ENCODE measurements around the gene CACNA1C. TPM values are rescaled to one million over a fixed set of nuclear protein-coding genes. Genes with fewer than 3 reads are reported as not detected.
"Not testable (repeated sequence)": the region's sequence is repeated elsewhere in the genome, so short reads cannot be mapped to it uniquely, and the experiment has no call there.

The CACNA1C gene
- total RNA-seq, 5 donors from 2014 or later (not counting 1 experiment from before 2014, with no cell fraction given): 0.10 to 0.26 (median 0.16) TPM

DNA sequence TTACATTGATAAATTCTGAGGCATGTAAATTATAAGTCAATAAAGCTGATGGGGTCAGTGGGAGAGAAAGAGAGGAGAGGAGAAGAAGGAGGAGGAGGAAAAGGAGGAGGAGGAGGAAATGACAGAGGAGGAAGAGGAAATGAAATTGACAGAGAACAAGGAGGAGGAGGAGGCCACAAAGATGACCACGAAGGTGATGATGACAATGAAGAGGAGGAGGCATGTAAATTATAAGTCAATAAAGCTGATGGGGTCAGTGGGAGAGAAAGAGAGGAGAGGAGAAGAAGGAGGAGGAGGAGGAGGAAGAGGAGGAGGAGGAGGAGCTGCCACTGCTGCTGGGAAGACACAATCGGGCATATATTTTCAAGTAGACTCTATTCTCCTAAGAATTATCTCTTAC is 438.6 kb downstream of the CACNA1C start:
- H3K4me1 Mint-ChIP-seq; H3K36me3 Mint-ChIP-seq; H3K4me3 ChIP-seq (ENCODE audit: control insufficient read depth in 1 of 2, extremely low read depth in 1 of 2, low read length in 1 of 2); CTCF ChIA-PET; H3K9me3 Mint-ChIP-seq; H3K36me3 ChIP-seq (ENCODE audit: control insufficient read depth in 2 of 2, extremely low read depth in 1 of 2, insufficient read depth in 1 of 2, low read length in 1 of 2); H3K9me3 ChIP-seq; H3K4me3 Mint-ChIP-seq; H3K27ac Mint-ChIP-seq; H3K4me1 ChIP-seq (ENCODE audit: control insufficient read depth in 1 of 2, extremely low read depth in 1 of 2, insufficient read depth in 2 of 2, low read length in 2 of 2); H3K27ac ChIP-seq (ENCODE audit: low read length); ATAC-seq (replicated peaks in 1 of 4); DNase-seq; POLR2A ChIA-PET: not testable (repeated sequence)
- peaks cover 26% of the 10 kb centered on the region in 2 donors for H3K27me3 Mint-ChIP-seq
- no CpG with 5 or more reads among the region's 2 CpGs for WGBS (ENCODE audit: insufficient coverage)
- peaks cover 0 to 20% of the 10 kb centered on the region in 2 experiments for H3K27me3 ChIP-seq (replicated peaks in 1 of 2; ENCODE audit: control insufficient read depth in 2 of 2, extremely low read depth in 1 of 2, insufficient read depth in 2 of 2, low read length in 1 of 2)

DNA sequence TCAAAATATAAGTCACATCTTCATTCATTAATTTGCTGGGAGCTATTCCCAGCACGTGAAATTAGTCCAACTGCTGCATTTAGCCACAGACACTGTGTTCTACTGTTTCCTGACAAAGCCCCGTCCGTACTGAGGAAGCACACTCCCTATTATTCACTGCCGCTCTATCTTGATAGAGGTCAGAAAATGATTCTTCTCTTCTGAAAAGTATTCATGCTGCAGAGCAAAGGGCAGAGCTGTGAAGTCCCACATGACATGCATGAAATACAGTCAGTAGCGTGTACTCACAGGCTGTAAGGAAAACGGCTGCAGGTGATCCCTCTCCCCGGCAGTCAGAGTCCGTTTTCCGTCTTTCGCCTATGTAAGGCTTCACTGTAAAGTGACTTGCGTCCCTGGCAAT is 439.4 kb downstream of the CACNA1C start:
- H3K4me3 Mint-ChIP-seq: no peak overlapping the region
- Histone ChIP-seq H3K27ac (ENCODE audit: low read length) (no peak overlapping the region), H3K4me3 (ENCODE audit: control insufficient read depth in 1 of 2, extremely low read depth in 1 of 2, low read length in 1 of 2) (no peak overlapping the region), H3K4me1 (ENCODE audit: control insufficient read depth in 1 of 2, extremely low read depth in 1 of 2, insufficient read depth in 2 of 2, low read length in 2 of 2) (no peaks in the 10 kb centered on the region), H3K36me3 (ENCODE audit: control insufficient read depth in 2 of 2, extremely low read depth in 1 of 2, insufficient read depth in 1 of 2, low read length in 1 of 2) (no peaks in the 10 kb centered on the region), H3K27me3 (replicated peaks in 1 of 2; ENCODE audit: control insufficient read depth in 2 of 2, extremely low read depth in 1 of 2, insufficient read depth in 2 of 2, low read length in 1 of 2) (peaks cover 0 to 17% of the 10 kb centered on the region in 2 experiments), H3K9me3 (no peaks in the 10 kb centered on the region)
- ATAC-seq (replicated peaks in 1 of 4) (no peak), DNase-seq (no peak)
- H3K4me1 Mint-ChIP-seq: no peaks in the 10 kb centered on the region
- no peaks in the 10 kb centered on the region for H3K36me3 Mint-ChIP-seq
- ChIA-PET CTCF (no interaction called here), POLR2A (no interaction called here)
- WGBS (ENCODE audit: insufficient coverage): 81% methylated on average over 4 of the region's 11 CpGs
- H3K27ac Mint-ChIP-seq: no peak overlapping the region
- peaks cover 23 to 26% of the 10 kb centered on the region in 2 donors for H3K27me3 Mint-ChIP-seq
- no peaks in the 10 kb centered on the region for H3K9me3 Mint-ChIP-seq

DNA sequence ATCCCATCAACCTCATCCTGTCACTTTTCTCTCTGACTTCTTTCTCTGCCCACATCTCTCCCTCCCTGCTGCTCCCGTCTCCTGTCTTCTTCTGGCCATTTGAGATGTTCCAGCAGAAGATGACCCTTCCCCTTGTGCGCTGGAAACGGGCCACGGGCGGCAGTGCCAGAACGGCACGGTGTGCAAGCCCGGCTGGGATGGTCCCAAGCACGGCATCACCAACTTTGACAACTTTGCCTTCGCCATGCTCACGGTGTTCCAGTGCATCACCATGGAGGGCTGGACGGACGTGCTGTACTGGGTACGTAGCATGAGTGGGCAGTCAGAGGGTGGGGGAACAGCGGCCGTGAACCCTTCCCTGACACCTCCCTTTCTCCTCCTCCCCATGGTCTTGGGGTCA is 440.3 kb downstream of the CACNA1C start:
- POLR2A ChIA-PET: no interaction called here
- WGBS (ENCODE audit: insufficient coverage): 90% methylated on average over 8 of the region's 16 CpGs
- no peak overlapping the region for H3K4me3 ChIP-seq (ENCODE audit: control insufficient read depth in 1 of 2, extremely low read depth in 1 of 2, low read length in 1 of 2)
- ATAC-seq (replicated peaks in 1 of 4) (no peak), DNase-seq (no peak)
- H3K27ac Mint-ChIP-seq: no peak overlapping the region
- peaks cover 19 to 26% of the 10 kb centered on the region in 2 donors for H3K27me3 Mint-ChIP-seq
- peaks cover 0 to 18% of the 10 kb centered on the region in 2 experiments for H3K27me3 ChIP-seq (replicated peaks in 1 of 2; ENCODE audit: control insufficient read depth in 2 of 2, extremely low read depth in 1 of 2, insufficient read depth in 2 of 2, low read length in 1 of 2)
- CTCF ChIA-PET: no interaction called here
- no peaks in the 10 kb centered on the region for H3K36me3 Mint-ChIP-seq
- no peaks in the 10 kb centered on the region for H3K9me3 Mint-ChIP-seq
- H3K36me3 ChIP-seq (ENCODE audit: control insufficient read depth in 2 of 2, extremely low read depth in 1 of 2, insufficient read depth in 1 of 2, low read length in 1 of 2): no peaks in the 10 kb centered on the region
- H3K4me1 Mint-ChIP-seq: no peaks in the 10 kb centered on the region
- H3K9me3 ChIP-seq: no peaks in the 10 kb centered on the region
- no peaks in the 10 kb centered on the region for H3K4me1 ChIP-seq (ENCODE audit: control insufficient read depth in 1 of 2, extremely low read depth in 1 of 2, insufficient read depth in 2 of 2, low read length in 2 of 2)
- H3K4me3 Mint-ChIP-seq: no peak overlapping the region
- H3K27ac ChIP-seq (ENCODE audit: low read length): no peak overlapping the region

DNA sequence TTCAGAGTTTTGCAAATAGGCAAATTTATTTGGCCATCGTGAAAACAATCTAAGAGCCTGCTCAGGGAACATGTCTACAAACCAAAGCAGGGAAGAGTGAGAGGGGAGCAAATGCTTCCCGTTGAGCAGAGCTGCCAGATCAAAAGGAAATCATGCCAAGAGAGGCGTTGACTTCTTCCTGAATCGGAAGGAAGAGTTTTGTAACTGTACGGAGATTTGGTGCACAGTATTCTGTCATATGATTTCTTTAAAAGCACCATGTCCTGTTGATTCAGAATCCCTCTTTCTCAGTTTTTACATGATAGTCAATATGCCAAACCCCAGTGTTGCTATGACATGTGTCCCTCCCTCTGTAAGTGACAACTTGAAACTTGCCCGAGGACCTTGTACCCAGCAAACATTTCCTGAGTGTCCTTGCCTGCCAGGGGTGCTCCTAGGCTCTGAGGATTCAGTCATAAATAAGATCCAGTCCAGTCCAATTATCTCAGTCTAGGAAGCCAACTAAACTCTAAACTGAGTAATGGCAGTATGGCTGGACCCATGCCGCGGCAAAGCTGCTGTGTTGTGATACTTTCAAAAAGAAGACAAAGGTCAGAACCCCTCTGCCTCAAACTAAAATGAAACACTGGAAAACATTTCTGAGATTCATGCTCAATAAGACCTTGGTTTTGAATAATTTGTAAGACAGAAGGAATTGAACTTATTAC is 441.9 kb downstream of the CACNA1C start:
- 25% methylated on average over 4 of the region's 8 CpGs for WGBS (ENCODE audit: insufficient coverage)
- DNase-seq: no peak
- H3K9me3 Mint-ChIP-seq: no peaks in the 10 kb centered on the region
- H3K36me3 Mint-ChIP-seq: no peaks in the 10 kb centered on the region
- Histone ChIP-seq H3K27me3 (replicated peaks in 1 of 2; ENCODE audit: control insufficient read depth in 2 of 2, extremely low read depth in 1 of 2, insufficient read depth in 2 of 2, low read length in 1 of 2) (peaks cover 0 to 22% of the 10 kb centered on the region in 2 experiments), H3K9me3 (no peaks in the 10 kb centered on the region), H3K36me3 (ENCODE audit: control insufficient read depth in 2 of 2, extremely low read depth in 1 of 2, insufficient read depth in 1 of 2, low read length in 1 of 2) (no peaks in the 10 kb centered on the region), H3K4me3 (ENCODE audit: control insufficient read depth in 1 of 2, extremely low read depth in 1 of 2, low read length in 1 of 2) (no peak overlapping the region), H3K27ac (ENCODE audit: low read length) (no peak overlapping the region), H3K4me1 (ENCODE audit: control insufficient read depth in 1 of 2, extremely low read depth in 1 of 2, insufficient read depth in 2 of 2, low read length in 2 of 2) (no peaks in the 10 kb centered on the region)
- no peak overlapping the region for H3K27ac Mint-ChIP-seq
- CTCF ChIA-PET: interaction anchor here in 1 of 2 donors (0.6 kb wide), 1 partner anchor 245 kb away, joined by 3 read pairs; no protein-coding TSS in a partner anchor
- POLR2A ChIA-PET: no interaction called here
- H3K27me3 Mint-ChIP-seq: peaks cover 23 to 26% of the 10 kb centered on the region in 2 donors
- H3K4me3 Mint-ChIP-seq: no peak overlapping the region
- no peak for ATAC-seq (replicated peaks in 1 of 4)
- H3K4me1 Mint-ChIP-seq: no peaks in the 10 kb centered on the region

DNA sequence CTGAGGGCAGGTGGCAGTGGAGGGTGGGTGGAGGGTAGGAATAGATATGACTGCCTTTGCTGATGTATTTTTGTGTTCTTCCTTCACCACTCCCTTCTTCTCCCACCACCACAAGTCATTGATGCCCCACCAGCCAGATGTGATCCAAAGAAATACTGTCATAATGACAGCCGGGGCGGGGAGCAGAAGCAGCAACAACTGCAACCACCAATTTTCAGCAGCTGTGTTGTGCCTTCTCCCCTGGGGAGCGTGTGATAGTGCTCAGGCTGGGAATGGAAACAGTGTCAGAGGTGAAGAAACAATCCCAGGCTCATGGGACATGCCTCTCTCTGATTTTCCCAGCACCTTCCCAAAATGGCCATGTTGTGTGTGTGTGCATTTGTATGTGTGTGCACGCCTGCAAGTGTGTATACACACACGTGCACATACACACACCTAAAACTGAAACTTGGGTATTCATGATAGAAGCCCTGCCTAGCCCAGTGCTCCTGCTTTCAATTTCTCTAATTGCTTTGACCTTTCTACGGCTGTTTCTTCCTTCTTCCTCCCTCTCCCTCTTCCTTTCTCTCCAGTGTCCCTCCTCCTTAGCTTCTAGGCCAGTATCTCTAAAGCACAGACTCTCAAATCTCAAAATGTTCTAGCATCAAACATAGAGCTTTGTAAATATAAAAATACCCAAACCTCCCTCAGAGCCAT is 442.8 kb downstream of the CACNA1C start:
- Histone ChIP-seq H3K4me3 (ENCODE audit: control insufficient read depth in 1 of 2, extremely low read depth in 1 of 2, low read length in 1 of 2) (no peak overlapping the region), H3K36me3 (ENCODE audit: control insufficient read depth in 2 of 2, extremely low read depth in 1 of 2, insufficient read depth in 1 of 2, low read length in 1 of 2) (no peaks in the 10 kb centered on the region), H3K4me1 (ENCODE audit: control insufficient read depth in 1 of 2, extremely low read depth in 1 of 2, insufficient read depth in 2 of 2, low read length in 2 of 2) (no peaks in the 10 kb centered on the region), H3K27ac (ENCODE audit: low read length) (no peak overlapping the region), H3K27me3 (replicated peaks in 1 of 2; ENCODE audit: control insufficient read depth in 2 of 2, extremely low read depth in 1 of 2, insufficient read depth in 2 of 2, low read length in 1 of 2) (peaks cover 0 to 29% of the 10 kb centered on the region in 2 experiments), H3K9me3 (no peaks in the 10 kb centered on the region)
- Mint-ChIP-seq H3K27ac (no peak overlapping the region), H3K36me3 (no peaks in the 10 kb centered on the region), H3K27me3 (peaks cover 30% of the 10 kb centered on the region in 2 donors), H3K9me3 (no peaks in the 10 kb centered on the region), H3K4me3 (no peak overlapping the region), H3K4me1 (no peaks in the 10 kb centered on the region)
- DNase-seq (no peak), ATAC-seq (replicated peaks in 1 of 4) (no peak)
- 36% methylated on average over 1 of the region's 6 CpGs for WGBS (ENCODE audit: insufficient coverage)
- POLR2A ChIA-PET: no interaction called here
- CTCF ChIA-PET: no interaction called here

DNA sequence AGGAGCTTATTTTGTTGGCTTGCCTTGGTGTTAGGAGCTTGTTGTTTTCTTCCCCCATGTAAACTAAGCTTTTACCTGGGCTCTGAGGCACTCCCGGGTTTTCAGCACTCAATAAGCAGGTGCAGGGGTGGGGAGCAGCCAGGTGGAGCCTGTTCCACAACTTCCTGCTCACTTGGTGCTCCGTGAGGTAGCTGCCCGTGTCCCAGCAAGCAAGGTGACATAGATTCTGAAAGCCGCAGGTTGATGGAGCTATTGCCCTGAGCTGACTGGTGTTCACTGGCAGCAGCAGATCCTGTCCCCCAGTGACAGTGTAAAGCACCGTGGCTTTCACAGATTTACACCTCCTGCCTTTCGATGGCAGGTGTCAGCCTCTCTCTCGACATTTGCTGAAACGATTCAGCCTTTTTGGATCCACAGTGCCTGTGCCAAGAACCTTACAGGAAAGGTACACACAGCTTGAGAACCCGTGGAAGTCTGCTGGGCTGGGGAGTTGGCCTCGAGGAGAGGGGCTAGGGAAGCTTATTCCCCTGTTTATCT is 446.2 kb downstream of the CACNA1C start:
- H3K27ac Mint-ChIP-seq: no peak overlapping the region
- no peak overlapping the region for H3K4me3 Mint-ChIP-seq
- WGBS (ENCODE audit: insufficient coverage): 58% methylated on average over 8 of the region's 10 CpGs
- Histone ChIP-seq H3K27ac (ENCODE audit: low read length) (no peak overlapping the region), H3K4me1 (ENCODE audit: control insufficient read depth in 1 of 2, extremely low read depth in 1 of 2, insufficient read depth in 2 of 2, low read length in 2 of 2) (peaks cover 0 to 2% of the 10 kb centered on the region in 2 experiments), H3K9me3 (no peaks in the 10 kb centered on the region), H3K27me3 (replicated peaks in 1 of 2; ENCODE audit: control insufficient read depth in 2 of 2, extremely low read depth in 1 of 2, insufficient read depth in 2 of 2, low read length in 1 of 2) (peaks cover 0 to 32% of the 10 kb centered on the region in 2 experiments), H3K36me3 (ENCODE audit: control insufficient read depth in 2 of 2, extremely low read depth in 1 of 2, insufficient read depth in 1 of 2, low read length in 1 of 2) (no peaks in the 10 kb centered on the region), H3K4me3 (ENCODE audit: control insufficient read depth in 1 of 2, extremely low read depth in 1 of 2, low read length in 1 of 2) (no peak overlapping the region)
- no peaks in the 10 kb centered on the region for H3K36me3 Mint-ChIP-seq
- H3K4me1 Mint-ChIP-seq: peaks cover 0 to 9% (median 4%) of the 10 kb centered on the region in 3 donors
- peaks cover 30 to 37% of the 10 kb centered on the region in 2 donors for H3K27me3 Mint-ChIP-seq
- ChIA-PET CTCF (no interaction called here), POLR2A (no interaction called here)
- no peak for DNase-seq
- no peaks in the 10 kb centered on the region for H3K9me3 Mint-ChIP-seq
- no peak for ATAC-seq (replicated peaks in 1 of 4)

All from T-cell (primary cell).